SW480 (cell line): ENCODE measurements around the gene MEIS3.
A peak's percentile ranks its signal among the peaks of the same experiment; 100 is the strongest.

Source experiments
- DNase-seq: peaks from one replicate; pipeline ENCODE4 v3.0.0-alpha.2; 2016; ENCODE audit warnings: low spot score

MEIS3 gene

DNA sequence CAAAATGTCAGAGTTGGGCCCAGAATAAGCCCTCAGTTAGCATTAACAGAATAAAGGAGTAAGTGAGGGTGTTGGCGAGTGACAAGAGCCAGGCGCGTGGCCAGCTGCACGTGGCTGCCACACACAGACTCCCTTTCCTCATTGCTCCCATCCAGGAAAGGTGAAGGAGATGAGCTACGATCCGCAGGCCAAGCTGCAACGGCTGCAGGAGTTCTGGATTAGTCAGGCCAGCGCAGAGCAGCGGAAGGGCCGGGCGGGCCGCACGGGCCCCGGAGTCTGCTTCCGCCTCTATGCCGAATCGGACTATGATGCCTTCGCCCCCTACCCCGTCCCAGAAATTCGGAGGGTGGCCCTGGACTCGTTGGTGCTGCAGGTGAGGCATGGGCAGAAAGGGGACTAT is 57.0 kb downstream of the MEIS3 start:
- no peak for DNase-seq

DNA sequence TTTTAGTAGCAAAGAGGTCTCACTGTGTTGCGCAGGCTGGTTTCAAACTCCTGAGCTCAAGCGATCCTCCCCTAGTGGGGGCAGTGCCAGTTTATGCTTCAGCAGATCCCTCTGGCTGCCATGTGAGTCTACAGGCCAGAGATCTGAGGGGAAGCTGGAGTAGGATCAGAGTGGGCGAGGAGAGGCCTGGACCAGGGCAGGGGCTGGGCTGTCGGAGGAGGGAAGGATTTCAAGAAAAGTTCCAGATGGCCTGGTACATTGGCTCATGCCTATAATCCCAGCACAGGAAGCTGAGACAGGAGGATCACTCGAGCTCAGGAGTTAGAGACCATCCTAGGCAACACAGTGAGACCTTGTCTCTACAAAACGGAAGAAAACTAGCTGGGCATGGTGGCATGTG is 60.4 kb downstream of the MEIS3 start:
- no peak for DNase-seq

DNA sequence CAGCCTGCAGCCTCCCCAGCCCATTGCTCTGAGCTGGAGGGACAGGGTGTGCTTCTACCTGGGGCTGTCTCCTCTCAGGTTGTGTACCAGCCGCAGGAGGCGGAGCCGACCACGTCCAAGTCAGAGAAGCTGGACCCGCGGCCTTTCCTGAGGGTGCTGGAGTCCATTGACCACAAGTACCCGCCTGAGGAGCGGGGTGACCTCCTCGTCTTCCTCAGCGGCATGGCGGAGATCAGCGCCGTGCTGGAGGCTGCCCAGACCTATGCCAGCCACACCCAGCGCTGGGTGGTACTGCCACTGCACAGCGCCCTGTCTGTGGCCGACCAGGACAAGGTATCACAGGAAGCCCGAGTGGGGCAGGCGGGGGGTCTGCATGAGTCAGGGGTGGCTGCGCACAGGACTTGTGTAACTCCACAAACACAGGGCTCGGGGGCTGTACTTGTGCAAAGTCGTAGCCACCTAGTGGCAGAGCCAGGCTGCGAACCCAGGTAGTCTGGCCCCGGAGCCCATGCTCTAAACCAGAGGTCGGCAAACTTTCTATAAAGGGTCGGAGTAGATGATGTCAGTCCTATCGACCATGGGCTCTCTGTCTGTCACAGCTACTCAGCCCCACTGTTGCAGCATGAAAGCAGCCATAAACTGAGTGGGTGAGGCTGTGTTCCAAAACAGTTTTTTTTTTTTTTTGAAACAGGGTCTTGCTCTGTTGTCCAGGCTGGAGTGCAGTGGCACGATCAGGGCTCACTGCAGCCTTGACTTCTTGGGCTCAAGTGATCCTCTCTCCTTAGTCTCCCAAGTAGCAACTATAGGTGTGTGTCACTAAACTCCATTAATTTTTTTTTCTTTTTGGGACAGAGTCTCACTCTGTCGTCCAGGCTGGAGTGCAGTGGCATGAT is 61.3 kb downstream of the MEIS3 start:
- no peak for DNase-seq

DNA sequence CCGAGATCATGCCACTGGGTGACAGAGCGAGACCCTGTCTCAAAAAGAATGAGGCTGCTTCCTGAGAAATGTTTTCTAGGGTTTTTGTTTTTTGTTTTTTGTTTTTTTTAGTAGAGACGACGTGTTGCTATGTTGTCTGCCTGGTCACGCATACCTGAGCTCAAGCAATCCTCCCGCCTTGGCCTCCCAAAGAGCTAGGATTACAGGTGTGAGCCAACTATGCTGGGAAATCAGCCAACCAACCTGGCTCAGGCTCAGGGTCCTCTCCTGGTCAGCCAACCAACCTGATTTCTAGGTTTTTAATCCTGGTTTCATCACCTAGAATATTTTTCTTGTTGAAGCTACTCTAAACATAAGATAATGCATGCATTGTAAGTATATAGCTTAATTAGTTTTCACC is 62.4 kb downstream of the MEIS3 start:
- DNase-seq, result no peak

DNA sequence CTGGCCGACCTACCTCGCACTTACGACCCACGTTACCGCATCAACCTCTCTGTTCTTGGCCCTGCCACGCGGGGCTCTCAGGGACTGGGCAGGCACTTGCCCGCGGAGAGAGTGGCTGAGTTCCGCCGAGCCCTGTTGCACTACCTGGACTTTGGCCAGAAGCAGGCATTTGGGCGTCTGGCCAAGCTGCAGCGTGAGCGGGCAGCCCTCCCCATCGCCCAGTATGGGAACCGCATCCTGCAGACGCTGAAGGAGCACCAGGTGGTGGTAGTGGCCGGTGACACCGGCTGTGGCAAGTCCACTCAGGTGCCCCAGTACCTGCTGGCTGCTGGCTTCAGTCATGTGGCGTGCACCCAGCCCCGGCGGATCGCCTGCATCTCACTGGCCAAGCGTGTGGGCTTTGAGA is 66.0 kb downstream of the MEIS3 start:
- peak; percentile 32 for DNase-seq
